NB4 (cell line): ENCODE measurements around the gene TEF.

Experiments
- DNase-seq: peaks from one replicate; pipeline ENCODE4 v3.0.0; 2010; ENCODE audit warnings: low read depth
- H3K4me3 ChIP-seq: one replicate; pipeline ENCODE4 v1.5.1; 2011; ENCODE audit warnings: mild to moderate bottlenecking, low read depth, low read length, moderate library complexity
- CTCF ChIP-seq: IDR thresholded peaks from one replicate; pipeline ENCODE4 v1.5.1; 2012; ENCODE audit warnings: low read depth, low read length
- MAX ChIP-seq: IDR thresholded peaks from 2 replicates; pipeline ENCODE4 v1.6.1; 2011; ENCODE audit warnings: low read depth, low read length
- MYC ChIP-seq: IDR thresholded peaks from 2 replicates; pipeline ENCODE4 v1.6.1; 2011; ENCODE audit warnings: low read depth, low read length
- POLR2A ChIP-seq: IDR thresholded peaks from 2 replicates; pipeline ENCODE4 v1.6.1; 2011; ENCODE audit warnings: mild to moderate bottlenecking; ENCODE audit not compliant: insufficient read length; ENCODE audit errors: extremely low read depth

TEF gene

GRCh38 chr22:41356430-41357028 lies 25.2 kb upstream of the TEF start:
- DNase-seq: no peak

GRCh38 chr22:41357191-41357590 lies 24.6 kb upstream of the TEF start:
- TF ChIP-seq CTCF: no peak
- TF ChIP-seq MAX: no peak
- TF ChIP-seq POLR2A: no peak
- TF ChIP-seq MYC: no peak
- DNase-seq: no peak
- no peak overlapping the region for H3K4me3 ChIP-seq

More at GRCh38 chr22:41356430-41357028, 25.2 kb upstream of the TEF start:
- no peak overlapping the region for H3K4me3 ChIP-seq
- TF ChIP-seq MAX: no peak

GRCh38 chr22:41358927-41359326 lies 22.8 kb upstream of the TEF start:
- no peak for DNase-seq
- TF ChIP-seq CTCF (no peak), MYC (no peak), POLR2A (no peak), MAX (no peak)
- H3K4me3 ChIP-seq: no peak overlapping the region

- TF ChIP-seq CTCF (no peak), MAX (no peak), POLR2A (no peak), MYC (no peak)
- no peak overlapping the region for H3K4me3 ChIP-seq
- DNase-seq: no peak
These were observed 22.4 kb upstream of the TEF start for GRCh38 chr22:41359376-41359775.

- DNase-seq: no peak
- H3K4me3 ChIP-seq: no peak overlapping the region
- TF ChIP-seq CTCF: no peak
- TF ChIP-seq MYC: no peak
- TF ChIP-seq MAX: no peak
- no peak for TF ChIP-seq POLR2A
These were observed 21.6 kb upstream of the TEF start for GRCh38 chr22:41360126-41360525.

- DNase-seq: no peak
- no peak overlapping the region for H3K4me3 ChIP-seq
- TF ChIP-seq MYC (no peak), POLR2A (no peak), MAX (no peak), CTCF (no peak)
These were observed 19.9 kb upstream of the TEF start for GRCh38 chr22:41361716-41362310.
